Eye (tissue), 1 donor: ENCODE data around the gene ACTR1A.
"Not testable (repeated sequence)": the region's sequence is repeated elsewhere in the genome, so short reads cannot be mapped to it uniquely, and the experiment has no call there.

Experiments
- DNase-seq: peaks from one replicate; pipeline ENCODE4 v3.0.0-alpha.2; 2015

Gene ACTR1A

GRCh38 chr10:102502337-102503151 is at the start of gene ACTR1A:
Gene ACTR1A, minus strand, starts transcription at chr10:102502712. Its CDS starts 65 bp downstream, at chr10:102502647.
- peak; percentile 100 for DNase-seq

GRCh38 chr10:102550636-102551210 is 48.2 kb upstream of the ACTR1A start:
- no peak for DNase-seq

GRCh38 chr10:102549549-102549948 is 47.0 kb upstream of the ACTR1A start:
- DNase-seq, result no peak

- DNase-seq, result peak; percentile 58
These were observed 44.3 kb upstream of the ACTR1A start for GRCh38 chr10:102546606-102547320.

- DNase-seq, result no peak
These were observed 43.5 kb upstream of the ACTR1A start for GRCh38 chr10:102545997-102546396.

- no peak for DNase-seq
These were observed 42.9 kb upstream of the ACTR1A start for GRCh38 chr10:102545265-102545871.

- DNase-seq, result no peak
These were observed 40.4 kb upstream of the ACTR1A start for GRCh38 chr10:102542800-102543418.

- no peak for DNase-seq
These were observed 37.5 kb upstream of the ACTR1A start for GRCh38 chr10:102540023-102540422.

- DNase-seq, result no peak
These were observed 36.3 kb upstream of the ACTR1A start for GRCh38 chr10:102538811-102539210.

GRCh38 chr10:102537948-102538347 is 35.4 kb upstream of the ACTR1A start:
- DNase-seq, result no peak

GRCh38 chr10:102537367-102537766 is 34.9 kb upstream of the ACTR1A start:
- no peak for DNase-seq

- DNase-seq, result no peak
These were observed 33.1 kb upstream of the ACTR1A start for GRCh38 chr10:102535481-102536147.

- not testable (repeated sequence) for DNase-seq
These were observed 32.5 kb upstream of the ACTR1A start for GRCh38 chr10:102534966-102535365.

- no peak for DNase-seq
These were observed 31.8 kb upstream of the ACTR1A start for GRCh38 chr10:102534333-102534732.

GRCh38 chr10:102527546-102527945 is 25.0 kb upstream of the ACTR1A start:
- DNase-seq, result no peak

GRCh38 chr10:102524746-102525145 is 22.2 kb upstream of the ACTR1A start:
- no peak for DNase-seq

GRCh38 chr10:102523250-102524029 is 20.9 kb upstream of the ACTR1A start:
- DNase-seq, result no peak

GRCh38 chr10:102522874-102523249 is 20.4 kb upstream of the ACTR1A start:
- no peak for DNase-seq

- DNase-seq, result no peak
These were observed 16.8 kb upstream of the ACTR1A start for GRCh38 chr10:102519246-102519825.

GRCh38 chr10:102517553-102517952 is 15.0 kb upstream of the ACTR1A start:
- DNase-seq, result no peak

GRCh38 chr10:102515724-102516123 is 13.2 kb upstream of the ACTR1A start:
- DNase-seq, result no peak
